NCI-H2196 treated with DMSO at 0.1 percent for 48 hours (cell line): ENCODE results near the gene PSEN1.
"Not testable (repeated sequence)": the region's sequence is repeated elsewhere in the genome, so short reads cannot be mapped to it uniquely, and the experiment has no call there.

ENCODE experiments used
- DNase-seq: peaks from one replicate; lab custom pipeline; 2025; ENCODE audit not compliant: unreplicated experiment; lab: John Stamatoyannopoulos, UW

Gene PSEN1

DNA sequence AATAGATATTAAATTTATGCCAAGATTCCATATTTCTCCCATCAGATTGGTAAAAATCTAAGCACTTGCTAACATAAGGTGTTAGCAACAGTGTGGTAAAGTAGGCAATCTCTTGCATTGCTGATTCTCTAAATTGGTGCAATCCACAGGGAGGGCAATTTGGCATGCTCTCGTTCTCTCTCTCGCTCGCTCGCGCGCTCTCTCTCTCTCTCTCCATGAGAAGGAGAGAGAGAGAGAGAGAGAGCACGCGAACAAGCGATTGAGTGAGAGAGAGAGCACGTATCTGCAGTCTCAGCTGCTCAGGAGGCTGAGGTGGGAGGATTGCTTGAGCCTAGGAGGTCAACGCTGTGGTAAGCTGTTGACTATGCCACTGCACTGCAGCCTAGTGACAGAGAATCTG lies 25.9 kb downstream of the PSEN1 start:
- DNase-seq = no peak

GRCh38 chr14:73166399-73166798 lies 30.1 kb downstream of the PSEN1 start:
- no peak for DNase-seq

DNA sequence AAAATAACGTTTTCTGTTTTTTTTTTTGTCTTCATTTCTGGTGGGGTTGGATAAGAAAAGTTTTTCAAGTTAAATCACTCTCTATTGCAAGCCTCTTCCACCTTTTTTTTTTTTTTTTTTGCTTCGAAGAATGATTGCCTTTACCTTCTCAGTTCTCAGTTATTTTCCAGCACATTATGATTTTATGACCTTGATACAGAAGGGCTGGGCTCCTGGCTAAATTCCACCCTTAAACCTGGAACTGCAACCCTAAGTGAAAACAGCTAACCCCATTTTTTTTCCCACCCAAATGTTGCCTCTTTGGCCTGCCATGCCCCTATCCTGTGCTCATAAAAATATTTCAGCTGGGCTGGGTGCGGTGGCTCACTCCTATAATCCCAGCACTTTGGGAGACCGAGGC lies 31.4 kb downstream of the PSEN1 start:
- DNase-seq = no peak

DNA sequence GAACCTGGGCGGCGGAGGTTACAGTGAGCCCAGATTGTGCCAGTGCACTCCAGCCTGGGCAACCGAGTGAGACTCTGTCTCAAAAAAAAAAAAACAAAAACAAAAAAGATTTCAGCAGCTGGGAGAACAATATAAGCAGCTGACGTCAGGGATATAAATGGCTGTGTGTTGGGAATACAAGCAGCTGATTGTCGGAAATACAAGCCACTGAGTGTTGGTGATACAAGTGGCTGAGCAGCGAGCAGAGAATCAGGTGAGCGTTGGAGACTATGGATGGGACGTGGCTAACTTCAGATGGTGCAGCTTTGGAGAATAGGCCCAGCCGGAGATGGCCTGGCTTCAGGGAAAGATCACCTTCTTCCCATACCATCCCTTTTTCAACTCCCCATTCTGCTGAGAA lies 32.0 kb downstream of the PSEN1 start:
- no peak for DNase-seq

DNA sequence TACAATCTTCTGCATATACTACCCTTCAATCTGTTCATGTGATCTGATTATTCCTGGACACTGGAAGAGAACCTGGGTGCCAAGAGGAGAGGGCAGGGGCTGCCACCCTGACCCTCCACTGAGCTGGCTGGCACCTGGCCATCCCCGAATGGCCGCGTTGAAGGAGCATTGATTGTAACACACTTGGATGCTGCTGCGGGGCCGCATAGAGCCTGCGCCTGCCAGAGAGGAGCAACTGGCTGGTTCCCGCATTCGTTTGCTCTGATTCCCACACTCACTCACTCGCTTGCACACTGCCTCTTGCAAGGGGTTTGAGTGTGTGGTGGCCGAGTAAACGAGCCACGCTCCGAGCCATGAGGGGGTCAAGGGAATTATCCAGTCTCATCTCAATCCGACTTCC lies 32.4 kb downstream of the PSEN1 start:
- DNase-seq = no peak

- not testable (repeated sequence) for DNase-seq
Measured at GRCh38 chr14:73169855-73170254, 33.5 kb downstream of the PSEN1 start.

GRCh38 chr14:73170686-73171085 lies 34.4 kb downstream of the PSEN1 start:
- DNase-seq = no peak

- no peak for DNase-seq
Measured at GRCh38 chr14:73172500-73172899, 36.2 kb downstream of the PSEN1 start.

GRCh38 chr14:73173092-73173735 lies 36.9 kb downstream of the PSEN1 start:
- DNase-seq = peak; percentile 45

DNA sequence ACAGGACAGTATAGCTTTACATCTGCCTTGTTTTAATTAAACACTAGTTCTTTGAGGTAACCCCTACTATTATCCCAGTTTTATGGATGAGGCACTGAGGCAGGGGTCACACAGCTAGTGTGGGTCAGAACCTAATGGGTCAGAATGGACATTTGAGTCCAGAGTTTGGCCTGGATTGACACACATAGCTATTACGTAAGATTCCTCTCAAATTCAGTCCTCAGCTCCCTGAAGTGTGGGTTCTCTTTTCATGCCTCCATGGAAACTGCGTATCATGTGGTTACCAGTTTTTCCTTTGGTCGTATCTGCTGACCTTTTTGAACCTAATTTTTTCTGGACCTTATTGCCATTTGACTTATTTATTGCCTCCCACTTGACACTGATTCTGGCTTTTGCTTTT lies 40.4 kb downstream of the PSEN1 start:
- no peak for DNase-seq

DNA sequence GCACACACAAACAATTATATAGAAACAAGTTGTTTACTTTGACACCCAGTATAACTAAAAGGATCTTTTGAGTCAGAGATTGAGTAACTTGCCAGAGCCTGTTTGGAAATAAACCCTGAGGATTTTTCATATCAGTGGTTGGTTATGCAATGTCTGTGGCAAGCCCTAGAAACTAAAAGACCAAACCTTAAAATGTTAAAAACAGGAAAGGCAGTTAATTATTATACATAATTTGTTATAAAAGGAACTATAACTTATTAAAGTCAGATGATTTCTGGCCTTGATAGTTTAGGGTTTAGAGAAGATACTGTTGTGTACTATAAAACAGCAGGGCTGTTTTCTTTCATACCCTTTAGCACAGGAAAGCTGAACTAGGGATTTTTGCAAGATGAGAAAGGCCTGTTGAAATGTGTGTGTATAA lies 44.1 kb downstream of the PSEN1 start:
- DNase-seq = no peak

GRCh38 chr14:73180969-73181368 lies 44.7 kb downstream of the PSEN1 start:
- not testable (repeated sequence) for DNase-seq

- no peak for DNase-seq
Measured at GRCh38 chr14:73188501-73188911, 52.2 kb downstream of the PSEN1 start.

- DNase-seq = peak; percentile 16
Measured at GRCh38 chr14:73189651-73190050, 53.3 kb downstream of the PSEN1 start.

- no peak for DNase-seq
Measured at GRCh38 chr14:73191441-73191840, 55.1 kb downstream of the PSEN1 start.

- DNase-seq = not testable (repeated sequence)
Measured at GRCh38 chr14:73194306-73194705, 58.0 kb downstream of the PSEN1 start.

GRCh38 chr14:73198253-73198652 lies 61.9 kb downstream of the PSEN1 start:
- DNase-seq = no peak

DNA sequence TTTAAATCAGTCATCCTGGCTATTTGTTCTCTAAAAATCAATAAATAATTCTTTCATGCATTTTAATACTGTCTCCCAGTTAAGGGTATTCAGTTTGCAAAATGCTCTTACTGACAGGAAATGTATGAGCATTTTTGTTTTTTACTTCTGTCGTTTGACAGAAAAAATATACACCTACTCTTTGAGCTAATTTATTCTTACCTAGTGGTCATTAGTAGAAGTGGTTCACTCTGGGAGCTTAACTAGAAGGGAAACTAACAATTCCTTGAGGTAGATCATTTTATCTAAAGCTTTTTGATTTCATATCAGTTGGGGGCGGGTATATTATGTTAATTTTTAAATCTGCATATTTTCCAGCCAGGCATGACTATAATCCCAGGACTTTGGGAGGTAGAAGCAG lies 67.2 kb downstream of the PSEN1 start:
- DNase-seq = no peak

DNA sequence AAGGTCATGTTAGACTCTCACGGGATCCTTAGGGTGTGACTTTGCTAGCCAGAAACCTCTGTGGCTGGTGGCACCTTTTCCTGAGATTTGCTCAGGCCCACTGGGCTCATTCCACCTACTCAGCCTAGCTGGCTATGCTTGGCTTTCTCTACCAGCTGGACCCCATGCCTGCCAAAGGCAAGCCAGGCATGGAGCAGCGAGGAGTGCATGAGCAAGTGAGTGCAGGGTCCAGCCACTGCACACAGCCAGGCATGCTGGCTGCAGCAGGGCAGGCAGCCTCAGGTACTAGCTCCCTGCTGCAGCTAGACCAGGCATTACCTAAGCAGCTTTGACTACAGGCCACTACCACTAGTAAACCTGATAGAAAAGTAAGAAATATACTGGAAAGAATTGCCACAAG lies 71.3 kb downstream of the PSEN1 start:
- DNase-seq = no peak

- DNase-seq = no peak
Measured at GRCh38 chr14:73208390-73208789, 72.1 kb downstream of the PSEN1 start.

DNA sequence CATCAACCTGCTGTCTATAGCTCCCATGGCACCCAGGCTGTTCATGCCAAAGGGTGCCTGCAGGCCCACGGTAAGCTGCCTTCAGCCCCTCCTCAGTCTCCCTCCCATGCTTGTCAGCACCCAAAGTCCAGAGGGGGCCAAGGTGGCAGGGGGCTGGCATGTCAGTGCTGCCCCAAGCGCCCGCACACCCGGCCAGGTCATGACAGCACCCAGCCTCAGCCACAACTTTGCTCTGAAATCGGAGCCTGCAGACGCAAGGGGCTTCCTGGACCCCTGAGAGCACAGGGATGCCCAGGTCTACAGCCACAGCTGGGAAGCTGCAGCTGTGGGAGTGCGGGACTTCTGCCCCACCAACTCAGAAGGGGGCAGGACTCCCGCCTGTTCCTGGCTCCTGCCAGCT lies 72.5 kb downstream of the PSEN1 start:
- no peak for DNase-seq

DNA sequence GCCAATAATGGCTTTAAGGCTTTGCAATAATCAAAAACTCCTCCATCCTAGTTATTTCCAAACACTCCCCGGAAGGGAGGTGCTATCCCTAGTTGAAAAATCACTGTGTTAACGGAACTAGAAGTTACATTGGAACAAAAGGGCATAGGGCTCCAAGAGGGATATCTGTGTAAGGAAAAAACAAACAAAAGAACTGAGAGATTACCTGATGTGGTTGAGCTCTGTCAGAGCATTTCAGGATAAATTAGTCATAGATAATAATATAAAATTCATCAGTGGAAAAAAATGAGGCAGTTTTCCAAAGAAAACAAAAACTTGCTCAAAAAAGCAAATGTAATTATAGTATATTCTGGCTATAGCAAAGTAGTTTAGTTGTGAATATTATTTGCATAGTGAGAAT lies 73.6 kb downstream of the PSEN1 start:
- no peak for DNase-seq

DNA sequence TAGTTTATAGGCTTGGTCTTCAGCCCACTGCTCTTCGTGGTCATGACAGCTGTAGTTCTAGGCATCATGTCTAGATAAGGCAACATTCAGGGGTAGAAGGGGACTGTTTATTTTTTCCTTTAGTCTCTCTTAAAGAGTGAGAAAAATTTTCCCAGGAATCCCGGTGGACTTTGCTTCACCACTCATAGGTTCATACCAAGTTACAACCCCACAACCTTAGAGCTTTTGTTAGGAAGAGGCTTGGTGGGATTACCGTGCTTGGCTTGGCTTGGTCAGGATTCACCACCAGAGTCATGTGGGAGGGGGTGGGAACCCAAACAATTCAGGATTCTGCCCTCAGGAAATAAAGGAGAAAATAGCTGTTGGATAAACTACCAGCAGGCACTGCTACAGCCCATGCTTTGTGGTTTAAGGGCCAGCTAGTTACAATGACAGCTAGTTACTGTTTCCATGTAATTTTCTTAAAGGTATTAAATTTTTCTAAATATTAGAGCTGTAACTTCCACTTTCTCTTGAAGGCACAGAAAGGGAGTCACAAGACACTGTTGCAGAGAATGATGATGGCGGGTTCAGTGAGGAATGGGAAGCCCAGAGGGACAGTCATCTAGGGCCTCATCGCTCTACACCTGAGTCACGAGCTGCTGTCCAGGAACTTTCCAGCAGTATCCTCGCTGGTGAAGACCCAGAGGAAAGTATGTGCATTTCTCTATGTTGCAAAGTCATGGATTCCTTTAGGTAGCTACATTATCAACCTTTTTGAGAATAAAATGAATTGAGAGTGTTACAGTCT lies 75.1 kb downstream of the PSEN1 start:
- no peak for DNase-seq
